SIG-M5 treated with dmso at 0.1 percent for 504 hours (cell line): ENCODE results near the gene FABP6.
"Not testable (repeated sequence)": the region's sequence is repeated elsewhere in the genome, so short reads cannot be mapped to it uniquely, and the experiment has no call there.

ENCODE experiments used
- DNase-seq: peaks from one replicate; lab custom pipeline; 2025; ENCODE audit not compliant: unreplicated experiment; lab: John Stamatoyannopoulos, UW

FABP6 gene

GRCh38 chr5:160219356-160219755 lies 9.9 kb upstream of the FABP6 start:
- DNase-seq: no peak

- no peak for DNase-seq
These were observed 8.2 kb upstream of the FABP6 start for GRCh38 chr5:160221082-160221481.

GRCh38 chr5:160227012-160227411 lies 2.3 kb upstream of the FABP6 start:
- DNase-seq: no peak

- no peak for DNase-seq
These were observed 1.6 kb downstream of the FABP6 start for GRCh38 chr5:160230686-160231527.

- DNase-seq: no peak
These were observed 2.6 kb downstream of the FABP6 start for GRCh38 chr5:160231783-160232342.

- DNase-seq: no peak
These were observed 3.9 kb downstream of the FABP6 start for GRCh38 chr5:160233215-160233614.

- no peak for DNase-seq
These were observed 6.4 kb downstream of the FABP6 start for GRCh38 chr5:160235731-160236130.

GRCh38 chr5:160237571-160238093 lies 8.3 kb downstream of the FABP6 start:
- no peak for DNase-seq

GRCh38 chr5:160240350-160240749 lies 11.0 kb downstream of the FABP6 start:
- no peak for DNase-seq

GRCh38 chr5:160242145-160242544 lies 12.8 kb downstream of the FABP6 start:
- DNase-seq: no peak

- DNase-seq: no peak
These were observed 16.3 kb downstream of the FABP6 start for GRCh38 chr5:160245506-160246086.

- not testable (repeated sequence) for DNase-seq
These were observed 20.3 kb downstream of the FABP6 start for GRCh38 chr5:160249570-160249969.

- DNase-seq: no peak
These were observed 20.9 kb downstream of the FABP6 start for GRCh38 chr5:160250226-160250625.

GRCh38 chr5:160250826-160251225 lies 21.5 kb downstream of the FABP6 start:
- DNase-seq: no peak

GRCh38 chr5:160251406-160252155 lies 22.3 kb downstream of the FABP6 start:
- DNase-seq: no peak

- DNase-seq: no peak
These were observed 23.6 kb downstream of the FABP6 start for GRCh38 chr5:160252916-160253315.

GRCh38 chr5:160253441-160253840 lies 24.1 kb downstream of the FABP6 start:
- no peak for DNase-seq

GRCh38 chr5:160254706-160255105 lies 25.4 kb downstream of the FABP6 start:
- DNase-seq: no peak

- no peak for DNase-seq
These were observed 30.0 kb downstream of the FABP6 start for GRCh38 chr5:160259341-160259740.

- no peak for DNase-seq
These were observed 30.9 kb downstream of the FABP6 start for GRCh38 chr5:160260006-160260775.
